KMS-11 (cell line): Measurements from ENCODE around the gene STX16.

Experiments used
- H2AFZ ChIP-seq: fragments of 200-600 bp; sonication (generic); 2 replicates; pipeline ENCODE4 v1.6.1; 2016; ENCODE audit warnings: antibody characterized with exemption, mixed run types, low read depth
- H3K27ac ChIP-seq: fragments of 200-600 bp; sonication (generic); 2 replicates; pipeline ENCODE4 v1.6.1; 2016; ENCODE audit warnings: mild to moderate bottlenecking, mixed run types
- H3K27me3 ChIP-seq: fragments of 200-600 bp; sonication (generic); 2 replicates; pipeline ENCODE4 v1.6.1; 2017; ENCODE audit warnings: mild to moderate bottlenecking, low read depth, mixed run types, moderate library complexity; ENCODE audit not compliant: insufficient read depth
- H3K36me3 ChIP-seq: fragments of 200-600 bp; sonication (generic); 2 replicates; pipeline ENCODE4 v1.6.1; 2017; ENCODE audit warnings: mild to moderate bottlenecking, mixed run types; ENCODE audit not compliant: insufficient read depth
- H3K4me1 ChIP-seq: fragments of 200-600 bp; sonication (generic); 2 replicates; pipeline ENCODE4 v1.6.1; 2016; ENCODE audit warnings: mild to moderate bottlenecking, low read depth, mixed run types; ENCODE audit not compliant: poor library complexity, severe bottlenecking
- H3K4me2 ChIP-seq: fragments of 200-600 bp; sonication (generic); 2 replicates; pipeline ENCODE4 v1.7.0; 2016; ENCODE audit warnings: mild to moderate bottlenecking, mixed run types
- H3K4me3 ChIP-seq: fragments of 200-600 bp; sonication (generic); IDR thresholded peaks from 2 replicates; pipeline ENCODE4 v1.6.1; 2017; ENCODE audit warnings: low read depth, low read length, mixed read lengths; ENCODE audit not compliant: insufficient read depth
- H3K79me2 ChIP-seq: fragments of 200-600 bp; sonication (generic); 2 replicates; pipeline ENCODE4 v1.6.1; 2016; ENCODE audit warnings: low read depth, mixed run types; ENCODE audit not compliant: insufficient read depth
- H3K9ac ChIP-seq: fragments of 200-600 bp; sonication (generic); 2 replicates; pipeline ENCODE4 v1.6.1; 2016; ENCODE audit warnings: mild to moderate bottlenecking, mixed run types
- H4K20me1 ChIP-seq: fragments of 200-600 bp; sonication (generic); 2 replicates; pipeline ENCODE4 v1.6.1; 2016; ENCODE audit warnings: mild to moderate bottlenecking, mixed run types; ENCODE audit not compliant: insufficient read depth
- TF ChIP-seq, protein P1 (sequence below): fragments of 200-600 bp; sonication (generic); conservative IDR thresholded peaks from 2 replicates; pipeline ENCODE4 v1.6.1; 2017; ENCODE audit warnings: low read depth, mild to moderate bottlenecking, antibody characterized with exemption, low read length, moderate library complexity, mixed read lengths

The STX16 gene

DNA sequence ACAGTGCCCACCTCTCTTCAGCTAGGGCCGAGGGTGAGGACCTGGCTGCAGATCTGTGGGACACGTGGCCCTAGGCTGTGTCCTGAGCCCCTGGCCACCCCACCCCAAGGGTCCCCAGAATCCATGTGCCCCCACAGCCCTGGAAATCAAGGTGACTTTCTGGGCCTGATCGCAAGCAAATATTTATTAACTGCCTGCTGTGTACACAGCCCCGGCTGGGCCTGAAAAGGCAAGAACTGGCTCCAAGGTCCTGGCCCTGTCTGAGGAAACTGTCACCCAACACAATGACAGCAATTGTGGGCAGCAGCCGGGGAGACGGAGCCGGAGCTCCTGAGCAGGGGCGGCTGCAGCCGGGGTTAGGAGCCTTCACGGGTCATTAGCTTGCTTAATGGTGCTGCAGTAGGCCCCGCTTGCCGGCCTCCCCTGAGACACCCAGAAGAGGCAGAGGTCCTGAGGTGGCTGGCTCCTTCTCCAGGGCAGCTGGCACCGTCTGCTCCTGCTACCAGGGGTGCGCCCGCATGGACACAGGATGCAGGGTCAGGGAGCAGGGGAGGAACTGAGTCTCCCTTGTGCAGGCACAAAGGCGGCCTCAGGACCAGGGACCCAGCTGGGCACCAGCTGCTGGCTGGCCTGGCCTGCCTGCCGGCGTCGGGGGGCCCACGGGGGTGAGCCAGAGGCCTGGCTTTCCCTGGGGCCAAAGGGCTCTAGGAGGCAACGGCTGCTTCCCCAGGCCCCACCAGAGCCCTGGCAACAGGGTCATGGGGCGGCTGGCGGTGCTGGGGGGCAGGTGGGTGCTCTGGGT is 65.6 kb downstream of the STX16 start:
- no peaks in the 10 kb centered on the region for H3K36me3 ChIP-seq
- H3K27ac ChIP-seq: no peak overlapping the region
- H3K27me3 ChIP-seq: no peaks in the 10 kb centered on the region; the same call in 1 of the 2 replicates
- no peaks in the 10 kb centered on the region for H3K79me2 ChIP-seq
- H3K9ac ChIP-seq: no peak overlapping the region
- H4K20me1 ChIP-seq: no peaks in the 10 kb centered on the region
- no peak overlapping the region for H3K4me2 ChIP-seq
- H2AFZ ChIP-seq: no peak overlapping the region
- no peak overlapping the region for H3K4me3 ChIP-seq
- TF ChIP-seq, protein P1, sequence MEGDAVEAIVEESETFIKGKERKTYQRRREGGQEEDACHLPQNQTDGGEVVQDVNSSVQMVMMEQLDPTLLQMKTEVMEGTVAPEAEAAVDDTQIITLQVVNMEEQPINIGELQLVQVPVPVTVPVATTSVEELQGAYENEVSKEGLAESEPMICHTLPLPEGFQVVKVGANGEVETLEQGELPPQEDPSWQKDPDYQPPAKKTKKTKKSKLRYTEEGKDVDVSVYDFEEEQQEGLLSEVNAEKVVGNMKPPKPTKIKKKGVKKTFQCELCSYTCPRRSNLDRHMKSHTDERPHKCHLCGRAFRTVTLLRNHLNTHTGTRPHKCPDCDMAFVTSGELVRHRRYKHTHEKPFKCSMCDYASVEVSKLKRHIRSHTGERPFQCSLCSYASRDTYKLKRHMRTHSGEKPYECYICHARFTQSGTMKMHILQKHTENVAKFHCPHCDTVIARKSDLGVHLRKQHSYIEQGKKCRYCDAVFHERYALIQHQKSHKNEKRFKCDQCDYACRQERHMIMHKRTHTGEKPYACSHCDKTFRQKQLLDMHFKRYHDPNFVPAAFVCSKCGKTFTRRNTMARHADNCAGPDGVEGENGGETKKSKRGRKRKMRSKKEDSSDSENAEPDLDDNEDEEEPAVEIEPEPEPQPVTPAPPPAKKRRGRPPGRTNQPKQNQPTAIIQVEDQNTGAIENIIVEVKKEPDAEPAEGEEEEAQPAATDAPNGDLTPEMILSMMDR: no peak
- no peaks in the 10 kb centered on the region for H3K4me1 ChIP-seq

DNA sequence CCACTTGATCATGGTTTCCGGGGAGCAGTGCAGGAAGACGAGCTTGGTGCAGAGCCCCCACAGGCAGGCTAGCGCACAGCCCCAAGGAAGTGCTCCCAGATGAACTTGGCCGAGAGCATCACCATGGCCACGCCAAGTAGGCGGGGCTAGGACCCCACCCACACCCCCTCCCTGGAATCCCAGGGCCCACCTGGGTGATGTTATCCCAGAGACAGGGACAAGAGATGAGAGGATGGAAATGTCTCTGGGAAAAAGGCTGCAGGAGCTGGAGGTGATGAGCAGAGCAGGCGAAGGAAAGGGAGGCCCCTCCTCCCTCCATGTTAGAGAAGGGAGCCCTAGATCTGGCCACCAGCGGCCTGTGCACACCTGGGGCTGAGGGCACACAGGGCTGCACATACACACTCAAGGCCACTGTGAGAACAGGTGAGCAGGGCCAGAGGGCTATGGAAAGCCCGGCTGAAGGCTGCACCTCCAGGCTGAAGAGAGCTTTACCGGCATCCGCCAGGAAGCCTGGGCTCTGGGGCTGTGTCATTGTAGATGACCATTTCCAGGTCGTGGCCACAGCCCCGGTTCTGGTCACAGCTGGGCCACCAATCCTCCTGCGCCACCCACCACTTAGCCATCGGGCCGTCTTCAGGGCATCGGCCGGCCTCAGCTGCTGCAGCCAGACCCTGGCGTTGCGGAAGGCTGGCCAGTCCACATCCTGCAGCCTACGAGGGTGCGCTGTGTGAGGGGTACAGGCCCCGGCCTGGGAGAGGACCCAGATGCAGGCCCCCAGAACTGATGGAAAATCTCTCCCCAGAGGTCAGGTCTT is 66.4 kb downstream of the STX16 start:
- no peak overlapping the region for H3K4me3 ChIP-seq
- no peaks in the 10 kb centered on the region for H4K20me1 ChIP-seq
- H3K27ac ChIP-seq: no peak overlapping the region
- no peaks in the 10 kb centered on the region for H3K4me1 ChIP-seq
- H3K79me2 ChIP-seq: no peaks in the 10 kb centered on the region
- no peaks in the 10 kb centered on the region; the same call in 1 of the 2 replicates for H3K27me3 ChIP-seq
- no peak overlapping the region for H2AFZ ChIP-seq
- H3K9ac ChIP-seq: no peak overlapping the region
- TF ChIP-seq, protein P1: no peak
- no peak overlapping the region for H3K4me2 ChIP-seq
- no peaks in the 10 kb centered on the region for H3K36me3 ChIP-seq

DNA sequence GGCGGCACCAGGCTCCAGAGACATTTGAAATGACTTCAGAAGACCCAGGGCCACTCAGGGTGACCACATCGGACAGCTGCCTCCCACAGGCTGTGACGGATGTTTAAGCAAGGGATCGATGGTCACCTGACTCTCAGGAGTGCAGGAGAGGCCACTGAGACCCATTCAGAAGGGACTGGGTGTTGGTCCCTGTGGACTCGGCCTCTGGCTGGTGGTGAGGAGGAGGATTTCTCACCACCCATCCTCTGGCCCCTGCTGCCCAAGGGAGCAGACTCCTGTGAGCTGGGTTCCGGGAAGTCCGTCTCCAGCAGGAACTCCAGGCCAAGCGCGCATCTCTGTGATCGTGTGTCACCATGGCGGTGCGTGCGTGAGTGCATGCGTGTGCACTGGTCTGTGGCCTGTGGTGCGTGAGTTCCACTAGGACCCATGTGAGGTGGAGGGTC is 67.1 kb downstream of the STX16 start:
- H3K27ac ChIP-seq: no peak overlapping the region
- no peaks in the 10 kb centered on the region for H3K79me2 ChIP-seq
- H3K27me3 ChIP-seq: no peaks in the 10 kb centered on the region; the same call in 1 of the 2 replicates
- H3K4me1 ChIP-seq: no peaks in the 10 kb centered on the region
- H2AFZ ChIP-seq: no peak overlapping the region
- no peaks in the 10 kb centered on the region for H3K36me3 ChIP-seq
- H4K20me1 ChIP-seq: no peaks in the 10 kb centered on the region
- H3K4me3 ChIP-seq: no peak overlapping the region
- H3K4me2 ChIP-seq: no peak overlapping the region
- H3K9ac ChIP-seq: no peak overlapping the region
- TF ChIP-seq, protein P1: no peak

DNA sequence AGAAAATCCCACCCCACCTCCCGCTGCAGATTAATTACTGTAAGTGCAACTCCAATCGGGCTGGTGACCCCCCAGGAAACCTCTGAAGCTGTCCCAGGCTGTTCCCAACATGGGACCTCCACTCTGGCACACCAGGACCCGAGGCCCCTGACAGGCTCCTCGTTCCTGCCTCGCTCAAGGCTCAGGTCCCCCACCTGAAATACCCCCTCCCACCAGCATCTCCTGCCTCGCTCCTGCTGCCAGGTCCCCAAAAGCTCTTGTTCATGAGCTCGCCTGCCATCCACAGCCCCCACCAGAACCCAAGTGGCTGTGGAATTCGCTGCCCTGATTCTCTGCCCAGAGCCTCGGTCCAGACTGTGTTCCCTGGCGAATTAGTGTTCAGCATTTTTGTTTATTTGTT is 67.6 kb downstream of the STX16 start:
- Histone ChIP-seq H3K4me3 (no peak overlapping the region), H3K27ac (no peak overlapping the region), H4K20me1 (no peaks in the 10 kb centered on the region), H3K4me1 (no peaks in the 10 kb centered on the region), H3K4me2 (no peak overlapping the region), H2AFZ (no peak overlapping the region), H3K9ac (no peak overlapping the region), H3K79me2 (no peaks in the 10 kb centered on the region), H3K27me3 (no peaks in the 10 kb centered on the region; the same call in 1 of the 2 replicates), H3K36me3 (no peaks in the 10 kb centered on the region)
- TF ChIP-seq, protein P1: no peak
